ENCODE results near the gene NAE1.
"Not testable (repeated sequence)": the region's sequence is repeated elsewhere in the genome, so short reads cannot be mapped to it uniquely, and the experiment has no call there.

Gene NAE1

GRCh38 chr16:66802159-66802558, 28.6 kb downstream of the NAE1 start:
- no peak for DNase-seq (ENCODE audit: low read depth)

GRCh38 chr16:66801320-66802105, 29.3 kb downstream of the NAE1 start, which contains the start of gene TERB1:
Gene TERB1, minus strand, starts transcription at chr16:66801584. Its CDS starts 4,786 bp downstream, at chr16:66796798.
- no peak for DNase-seq (ENCODE audit: low read depth)

- DNase-seq (ENCODE audit: low read depth) = no peak
Observed at GRCh38 chr16:66800856-66801255, 29.9 kb downstream of the NAE1 start.

GRCh38 chr16:66798161-66798560, 32.6 kb downstream of the NAE1 start:
- DNase-seq (ENCODE audit: low read depth) = no peak

- not testable (repeated sequence) for DNase-seq (ENCODE audit: low read depth)
Observed at GRCh38 chr16:66793984-66794383, 36.8 kb downstream of the NAE1 start.

DNA sequence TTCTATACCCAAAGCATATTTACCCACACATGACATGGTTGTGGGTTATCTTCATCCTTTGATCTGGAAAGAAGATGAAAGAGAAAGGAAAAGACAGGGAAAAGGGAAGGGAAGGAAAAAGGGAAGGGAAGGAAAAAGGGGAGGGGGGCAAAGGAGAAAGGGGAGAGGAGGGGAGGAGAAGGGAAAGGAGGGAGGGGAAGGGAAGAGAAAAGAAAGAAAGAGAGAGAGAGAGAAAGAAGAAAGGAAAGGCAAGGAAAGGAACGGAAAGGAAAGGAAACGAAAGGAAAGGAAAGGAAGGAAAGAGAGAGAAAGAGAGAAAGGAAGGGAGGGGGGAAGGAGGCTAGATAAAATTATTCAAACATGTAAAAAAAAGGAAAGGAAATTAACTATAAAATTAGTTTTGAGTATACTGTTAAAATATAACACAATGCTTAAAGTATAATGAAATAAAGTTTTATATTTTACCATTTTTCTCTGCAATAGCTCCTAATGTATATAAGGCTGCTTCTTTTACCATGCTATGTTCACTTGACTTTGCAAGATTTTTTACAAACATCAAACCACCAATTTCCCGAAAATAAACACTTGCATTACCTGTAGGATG, 40.5 kb downstream of the NAE1 start:
- no peak for DNase-seq (ENCODE audit: low read depth)

- no peak for DNase-seq (ENCODE audit: low read depth)
Observed at GRCh38 chr16:66787427-66787826, 43.3 kb downstream of the NAE1 start.

- DNase-seq (ENCODE audit: low read depth) = no peak
Observed at GRCh38 chr16:66786551-66786950, 44.2 kb downstream of the NAE1 start.

- DNase-seq (ENCODE audit: low read depth) = no peak
Observed at GRCh38 chr16:66776457-66776856, 54.3 kb downstream of the NAE1 start.

DNA sequence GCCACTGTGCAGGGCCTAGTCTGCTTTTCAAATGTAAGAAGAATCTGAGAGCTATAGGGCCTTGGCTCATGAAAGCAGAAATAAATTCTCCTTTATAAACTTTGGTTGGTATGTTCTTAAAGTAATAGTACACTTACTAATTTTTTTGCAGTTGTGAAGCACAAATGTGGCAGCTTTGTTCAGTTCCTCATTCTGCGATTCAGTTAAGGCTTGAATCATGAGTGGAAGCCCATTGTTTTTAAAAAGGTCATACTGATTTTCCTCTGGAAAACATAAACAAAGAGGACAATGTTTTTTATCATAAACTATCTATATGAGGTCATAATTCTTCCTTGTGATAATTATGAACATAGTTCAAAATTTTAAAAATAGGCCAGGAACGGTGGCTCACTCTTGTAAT, 55.8 kb downstream of the NAE1 start:
- DNase-seq (ENCODE audit: low read depth) = no peak

DNA sequence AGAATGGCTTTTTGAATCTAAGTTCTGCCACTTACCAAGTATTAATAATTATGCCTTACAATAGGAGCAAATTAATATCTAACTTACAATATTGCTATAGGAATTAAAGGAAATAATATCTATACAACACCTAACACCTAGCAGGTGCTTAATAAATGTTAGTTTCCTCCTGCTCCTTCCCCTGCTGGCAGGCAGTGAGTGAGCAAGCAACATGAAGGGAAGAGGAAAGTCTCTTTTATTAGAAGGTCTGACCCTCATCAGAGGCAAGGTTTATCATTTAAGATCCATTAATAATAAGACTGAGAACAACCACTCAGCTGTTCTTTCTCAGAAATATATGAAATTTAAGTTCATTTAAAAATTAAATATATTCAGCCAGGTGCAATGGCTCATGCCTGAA, 72.7 kb downstream of the NAE1 start:
- no peak for DNase-seq (ENCODE audit: low read depth)

DNA sequence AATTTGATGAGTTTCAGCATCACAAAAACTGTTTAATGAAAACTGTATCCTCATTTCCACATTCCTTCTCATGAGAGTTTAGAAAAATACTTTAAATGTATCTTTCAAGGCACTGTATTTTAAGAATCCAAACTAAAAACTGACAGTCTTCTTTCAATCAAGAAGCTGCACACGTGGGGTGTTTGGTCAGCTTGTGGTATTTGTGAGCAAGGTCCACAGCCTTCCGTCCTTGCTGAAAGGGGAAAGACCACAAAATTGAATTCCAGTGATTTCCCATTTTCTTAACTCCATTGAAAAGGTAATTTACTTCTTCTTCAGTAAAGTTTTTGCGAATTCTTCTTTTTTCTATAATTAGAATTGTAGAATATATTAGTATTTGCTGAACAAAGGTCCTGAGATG, 76.0 kb downstream of the NAE1 start:
- no peak for DNase-seq (ENCODE audit: low read depth)

- DNase-seq (ENCODE audit: low read depth) = no peak
Observed at GRCh38 chr16:66754211-66754610, 76.6 kb downstream of the NAE1 start.

- no peak for DNase-seq (ENCODE audit: low read depth)
Observed at GRCh38 chr16:66752958-66753357, 77.8 kb downstream of the NAE1 start.
